Neural cell (in vitro differentiated cells): ENCODE results near the gene PRDM8. TPM values are rescaled to one million over a fixed set of nuclear protein-coding genes. Genes with fewer than 3 reads are reported as not detected.

Experiments
- H2AFZ ChIP-seq: fragments of 200-600, 300-800 bp; sonication (generic), shearing (Covaris generic); 2 replicates; pipeline ENCODE4 v1.6.0; 2014; ENCODE audit warnings: low read depth, mild to moderate bottlenecking, antibody characterized with exemption, low read length, moderate library complexity
- H3F3A ChIP-seq: fragments of 200-600 bp; shearing (Covaris generic); 2 replicates; pipeline ENCODE4 v1.6.1; 2016; ENCODE audit warnings: mild to moderate bottlenecking, moderate library complexity, mixed read lengths, antibody characterized with exemption, low read length; ENCODE audit not compliant: insufficient read depth, poor library complexity, severe bottlenecking
- H3K27ac ChIP-seq: fragments of 200-600, 300-800 bp; sonication (generic), shearing (Covaris generic); 2 replicates; pipeline ENCODE4 v1.5.1; 2014; ENCODE audit warnings: mild to moderate bottlenecking, low read length, moderate library complexity
- H3K27me3 ChIP-seq: fragments of 300-800, 200-600 bp; sonication (generic), shearing (Covaris generic); 2 replicates; pipeline ENCODE4 v1.6.0; 2014; ENCODE audit warnings: mild to moderate bottlenecking, low read depth, low read length, moderate library complexity; ENCODE audit not compliant: insufficient read depth
- H3K36me3 ChIP-seq: fragments of 300-800, 200-600 bp; sonication (generic), shearing (Covaris generic); 2 replicates; pipeline ENCODE4 v1.5.1; 2014; ENCODE audit warnings: mild to moderate bottlenecking, antibody characterized with exemption, low read length, moderate library complexity; ENCODE audit not compliant: insufficient read depth
- H3K4me2 ChIP-seq: fragments of 300-800, 200-600 bp; sonication (generic), shearing (Covaris generic); 2 replicates; pipeline ENCODE4 v1.6.0; 2014; ENCODE audit warnings: mild to moderate bottlenecking, low read length
- H3K4me3 ChIP-seq: fragments of 300-800, 200-600 bp; sonication (generic), shearing (Covaris generic); 2 replicates; pipeline ENCODE4 v1.5.1; 2014; ENCODE audit warnings: mild to moderate bottlenecking, low read length, moderate library complexity
- H3K79me2 ChIP-seq: fragments of 200-600 bp; shearing (Covaris generic); replicated peaks from 2 replicates; pipeline ENCODE4 v1.6.0; 2014; ENCODE audit warnings: mild to moderate bottlenecking, low read length, moderate library complexity; ENCODE audit not compliant: insufficient read depth
- H3K9ac ChIP-seq: fragments of 300-800, 200-600 bp; sonication (generic), shearing (Covaris generic); 2 replicates; pipeline ENCODE4 v1.6.1; 2016; ENCODE audit warnings: mild to moderate bottlenecking, low read length, mixed read lengths
- H3K9me2 ChIP-seq: fragments of 200-600 bp; shearing (Covaris generic); 2 replicates; pipeline ENCODE4 v1.6.1; 2016; ENCODE audit warnings: mild to moderate bottlenecking, low read length, mixed read lengths; ENCODE audit not compliant: insufficient read depth
- H3K9me3 ChIP-seq: fragments of 200-600, 300-800 bp; sonication (generic), shearing (Covaris generic); 2 replicates; pipeline ENCODE4 v1.6.1; 2016; ENCODE audit warnings: mild to moderate bottlenecking, mixed run types, low read length, moderate library complexity, mixed read lengths
- H4K20me1 ChIP-seq: fragments of 200-600 bp; shearing (Covaris generic); 2 replicates; pipeline ENCODE4 v1.6.1; 2016; ENCODE audit warnings: mild to moderate bottlenecking, mixed run types; ENCODE audit not compliant: insufficient read depth
- CTCF ChIP-seq: fragments of 450-650 bp; IDR thresholded peaks from 2 replicates; pipeline ENCODE4 v1.5.1; 2014; ENCODE audit warnings: antibody characterized with exemption, mild to moderate bottlenecking, moderate library complexity; ENCODE audit not compliant: poor library complexity, severe bottlenecking
- EP300 ChIP-seq: fragments of 450-650 bp; conservative IDR thresholded peaks from 2 replicates; pipeline ENCODE4 v1.6.1; 2014; ENCODE audit warnings: antibody characterized with exemption, mild to moderate bottlenecking, moderate library complexity; ENCODE audit not compliant: poor library complexity, severe bottlenecking
- EZH2 ChIP-seq: fragments of 200-600, 300-800 bp; shearing (Covaris generic), sonication (generic); IDR thresholded peaks from 2 replicates; pipeline ENCODE4 v1.6.1; 2014; ENCODE audit warnings: antibody characterized with exemption, low read length, borderline replicate concordance, mild to moderate bottlenecking; ENCODE audit not compliant: insufficient read depth, poor library complexity, severe bottlenecking
- MXI1 ChIP-seq: fragments of 450-650 bp; conservative IDR thresholded peaks from 2 replicates; pipeline ENCODE4 v1.6.1; 2014; ENCODE audit warnings: antibody characterized with exemption, mild to moderate bottlenecking; ENCODE audit not compliant: poor library complexity, severe bottlenecking
- POLR2AphosphoS5 ChIP-seq: IDR thresholded peaks from 2 replicates; pipeline ENCODE4 v1.6.1; 2012
- RAD21 ChIP-seq: fragments of 450-650 bp; conservative IDR thresholded peaks from 2 replicates; pipeline ENCODE4 v1.6.1; 2014; ENCODE audit warnings: antibody characterized with exemption, mild to moderate bottlenecking, moderate library complexity
- REST ChIP-seq: IDR thresholded peaks from 2 replicates; pipeline ENCODE4 v1.6.1; 2012; ENCODE audit warnings: borderline replicate concordance
- SMC3 ChIP-seq: fragments of 450-650 bp; conservative IDR thresholded peaks from 2 replicates; pipeline ENCODE4 v1.6.1; 2014; ENCODE audit warnings: antibody characterized with exemption, mild to moderate bottlenecking, moderate library complexity; ENCODE audit not compliant: poor library complexity
- TAF1 ChIP-seq: IDR thresholded peaks from 2 replicates; pipeline ENCODE4 v1.6.1; 2012; ENCODE audit warnings: low read depth
- polyA plus RNA-seq: library from polyadenylated mRNA; depleted of rRNA; stranded (reverse); fragments of >200 nt; gene quantifications from 2 replicates; pipeline ENCODE4 v1.2.3, GENCODE V29; 2014

PRDM8 gene
- polyA plus RNA-seq, 1 donor from 2014 or later = 0.46 TPM

- no peaks in the 10 kb centered on the region for H4K20me1 ChIP-seq
- peaks cover 100% of the 10 kb centered on the region for H3K27me3 ChIP-seq
- H3K9ac ChIP-seq = no peak overlapping the region
- no peaks in the 10 kb centered on the region for H3K79me2 ChIP-seq
- no peaks in the 10 kb centered on the region for H3K9me3 ChIP-seq
- TF ChIP-seq MXI1 = no peak
- no peak for TF ChIP-seq REST
- no peak for TF ChIP-seq POLR2AphosphoS5
- TF ChIP-seq EZH2 = no peak
- no peak for TF ChIP-seq EP300
- TF ChIP-seq RAD21 = no peak
- TF ChIP-seq TAF1 = no peak
- TF ChIP-seq CTCF = no peak
- no peak for TF ChIP-seq SMC3
- H3F3A ChIP-seq = no peaks in the 10 kb centered on the region
- no peak overlapping the region for H3K4me2 ChIP-seq
- H3K9me2 ChIP-seq = no peaks in the 10 kb centered on the region
- no peaks in the 10 kb centered on the region for H3K36me3 ChIP-seq
- no peak overlapping the region for H3K4me3 ChIP-seq
- no peak overlapping the region for H2AFZ ChIP-seq
- H3K27ac ChIP-seq = no peak overlapping the region
These were observed 10.6 kb upstream of the PRDM8 start for GRCh38 chr4:80186676-80187075.

- no peak overlapping the region for H3K4me3 ChIP-seq
These were observed 9.6 kb upstream of the PRDM8 start for GRCh38 chr4:80187677-80188076.

More at GRCh38 chr4:80187677-80188076, 9.6 kb upstream of the PRDM8 start:
- Histone ChIP-seq H2AFZ (no peak overlapping the region), H3K9me2 (no peaks in the 10 kb centered on the region), H3K9me3 (no peaks in the 10 kb centered on the region), H3K9ac (no peak overlapping the region), H3K4me2 (no peak overlapping the region), H4K20me1 (no peaks in the 10 kb centered on the region), H3F3A (no peaks in the 10 kb centered on the region), H3K27me3 (peaks cover 100% of the 10 kb centered on the region), H3K27ac (no peak overlapping the region), H3K36me3 (no peaks in the 10 kb centered on the region), H3K79me2 (no peaks in the 10 kb centered on the region)
- no peak for TF ChIP-seq REST
- no peak for TF ChIP-seq TAF1
- TF ChIP-seq RAD21 = no peak
- TF ChIP-seq EP300 = no peak
- no peak for TF ChIP-seq EZH2
- TF ChIP-seq SMC3 = no peak
- no peak for TF ChIP-seq POLR2AphosphoS5
- TF ChIP-seq CTCF = no peak
- no peak for TF ChIP-seq MXI1
